Activated CD8-positive, alpha-beta memory T cell treated with anti-CD3 and anti-CD28 coated beads, Interleukin-2, amount 50 U/mL, for 24 hours (primary cell): ENCODE data around the gene MARCKS.
"Not testable (repeated sequence)": the region's sequence is repeated elsewhere in the genome, so short reads cannot be mapped to it uniquely, and the experiment has no call there.

ENCODE experiments used
- DNase-seq: peaks from one replicate; pipeline ENCODE4 v3.0.0-alpha.2; 2020; ENCODE audit errors: extremely low read depth

MARCKS gene

DNA sequence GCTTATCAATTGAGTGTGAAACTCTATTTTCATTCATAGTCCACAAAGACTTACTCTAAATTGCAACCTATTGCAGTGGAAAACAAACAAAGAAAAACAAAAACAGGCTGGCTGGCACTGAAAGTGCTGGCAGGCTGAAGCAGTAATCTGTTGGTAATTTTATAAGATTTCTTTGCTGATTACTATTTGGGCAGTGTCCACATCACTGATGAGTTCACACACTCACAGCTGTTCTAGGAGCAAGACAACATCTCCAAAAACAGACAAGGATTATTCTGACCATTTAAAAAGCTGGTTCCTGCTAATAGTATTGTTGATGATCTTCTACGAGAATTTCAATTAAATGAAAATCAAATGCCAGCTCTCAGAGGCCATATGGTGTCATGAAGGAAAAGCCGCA, 26.9 kb downstream of the MARCKS start:
- no peak for DNase-seq

DNA sequence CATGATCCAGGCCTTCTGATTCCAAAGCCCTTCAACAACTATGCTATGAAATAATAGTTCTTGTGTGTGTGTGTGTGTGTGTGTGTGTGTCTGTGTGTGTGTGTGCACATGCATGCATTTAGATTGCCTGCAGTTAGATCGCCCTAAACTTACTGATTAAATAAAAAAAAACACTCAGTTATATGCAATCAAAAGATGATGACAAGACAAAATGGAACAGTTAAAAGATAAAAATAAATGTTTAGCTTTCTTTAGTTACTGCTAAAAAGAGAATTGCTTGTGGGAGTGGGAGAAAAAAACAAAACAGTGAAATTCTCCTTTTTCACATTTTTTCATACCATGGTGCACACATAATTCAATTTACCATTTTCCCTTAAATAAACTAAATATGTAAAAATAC, 29.4 kb downstream of the MARCKS start:
- no peak for DNase-seq

DNA sequence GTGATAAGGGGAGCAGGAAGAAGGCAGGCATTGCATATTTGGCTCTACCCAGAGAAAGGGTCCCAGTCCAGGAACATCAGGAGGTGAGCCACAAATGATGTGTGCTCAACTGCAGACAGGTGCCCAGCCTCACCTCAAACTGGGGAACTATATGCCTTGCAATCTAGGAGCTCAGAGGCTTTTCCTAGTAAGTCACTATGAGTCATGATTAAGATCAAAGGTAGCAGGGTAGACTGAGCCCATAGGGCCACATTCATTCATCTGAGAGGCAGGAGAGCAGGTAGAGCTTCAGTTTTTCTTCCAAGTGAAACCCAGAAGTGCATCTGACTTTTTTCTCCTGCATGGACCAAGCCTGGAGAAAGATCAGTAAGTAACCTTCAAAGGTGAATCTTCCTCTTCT, 31.3 kb downstream of the MARCKS start:
- no peak for DNase-seq

DNA sequence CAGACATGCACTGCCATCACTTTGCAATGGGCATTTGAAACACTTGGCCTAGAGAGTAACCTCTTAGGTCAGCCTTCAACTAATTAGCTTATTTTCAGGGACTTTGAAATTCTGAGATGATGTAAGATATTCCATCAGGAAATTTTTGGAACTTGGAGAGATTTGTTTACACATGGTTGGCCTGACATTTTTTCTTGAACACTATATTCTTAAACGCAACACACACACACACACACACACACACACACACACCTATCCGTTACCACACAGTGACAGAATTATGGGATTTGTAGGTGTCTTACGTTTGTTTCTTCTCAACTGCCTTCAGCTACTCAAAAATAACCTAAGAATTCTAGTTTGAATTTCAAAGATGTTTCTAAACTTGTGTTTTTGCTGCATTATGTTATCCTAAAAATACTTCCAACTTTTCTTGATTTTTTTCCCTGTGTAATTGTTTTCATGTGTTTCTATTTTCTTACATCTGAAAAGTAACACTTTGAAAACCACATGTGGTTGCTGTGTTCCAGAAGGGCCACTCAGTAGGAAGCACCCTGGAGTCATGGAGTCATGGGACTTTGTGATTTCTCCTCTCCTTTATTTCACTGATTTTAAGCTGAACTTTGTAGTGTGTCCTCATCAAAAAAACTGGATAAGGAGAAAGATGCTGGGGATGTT, 31.9 kb downstream of the MARCKS start:
- DNase-seq: no peak

DNA sequence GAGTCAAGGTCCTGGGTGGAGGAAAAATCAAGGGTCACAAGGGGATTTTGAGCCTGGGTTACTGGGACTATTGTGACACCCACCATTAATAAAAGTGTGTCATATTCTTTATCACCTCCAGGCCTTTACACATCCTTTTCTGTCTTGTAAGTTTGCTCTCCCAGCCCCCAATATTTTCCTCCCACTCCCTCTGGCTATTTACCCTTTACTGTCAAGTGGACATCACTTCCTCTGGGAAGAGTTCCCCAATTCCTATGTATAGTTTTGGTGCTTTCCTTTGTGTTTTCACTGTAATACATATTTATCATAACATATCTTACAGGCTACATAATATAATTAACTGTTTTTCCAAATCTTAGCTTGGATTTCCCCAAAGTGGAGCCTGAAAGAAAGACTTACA, 36.3 kb downstream of the MARCKS start:
- DNase-seq: no peak

DNA sequence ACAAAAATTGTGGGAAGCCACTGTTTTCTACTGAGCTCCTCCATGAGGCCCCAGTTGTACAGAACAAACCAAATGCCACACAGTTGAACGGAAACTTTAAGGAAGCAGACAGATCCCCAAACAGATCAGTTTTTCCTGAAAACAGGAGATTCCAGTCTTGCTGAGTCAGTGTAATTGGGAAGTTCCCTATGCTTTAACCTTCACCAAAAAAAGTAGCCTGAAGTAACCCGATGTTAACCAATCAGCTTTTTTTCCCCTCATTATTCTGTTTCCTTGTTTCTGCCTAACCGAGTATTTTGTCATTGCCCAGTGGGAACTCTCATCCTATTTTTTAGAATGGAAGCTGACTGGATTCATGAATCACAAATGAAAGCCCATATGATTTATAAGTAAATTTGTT, 36.7 kb downstream of the MARCKS start:
- no peak for DNase-seq

DNA sequence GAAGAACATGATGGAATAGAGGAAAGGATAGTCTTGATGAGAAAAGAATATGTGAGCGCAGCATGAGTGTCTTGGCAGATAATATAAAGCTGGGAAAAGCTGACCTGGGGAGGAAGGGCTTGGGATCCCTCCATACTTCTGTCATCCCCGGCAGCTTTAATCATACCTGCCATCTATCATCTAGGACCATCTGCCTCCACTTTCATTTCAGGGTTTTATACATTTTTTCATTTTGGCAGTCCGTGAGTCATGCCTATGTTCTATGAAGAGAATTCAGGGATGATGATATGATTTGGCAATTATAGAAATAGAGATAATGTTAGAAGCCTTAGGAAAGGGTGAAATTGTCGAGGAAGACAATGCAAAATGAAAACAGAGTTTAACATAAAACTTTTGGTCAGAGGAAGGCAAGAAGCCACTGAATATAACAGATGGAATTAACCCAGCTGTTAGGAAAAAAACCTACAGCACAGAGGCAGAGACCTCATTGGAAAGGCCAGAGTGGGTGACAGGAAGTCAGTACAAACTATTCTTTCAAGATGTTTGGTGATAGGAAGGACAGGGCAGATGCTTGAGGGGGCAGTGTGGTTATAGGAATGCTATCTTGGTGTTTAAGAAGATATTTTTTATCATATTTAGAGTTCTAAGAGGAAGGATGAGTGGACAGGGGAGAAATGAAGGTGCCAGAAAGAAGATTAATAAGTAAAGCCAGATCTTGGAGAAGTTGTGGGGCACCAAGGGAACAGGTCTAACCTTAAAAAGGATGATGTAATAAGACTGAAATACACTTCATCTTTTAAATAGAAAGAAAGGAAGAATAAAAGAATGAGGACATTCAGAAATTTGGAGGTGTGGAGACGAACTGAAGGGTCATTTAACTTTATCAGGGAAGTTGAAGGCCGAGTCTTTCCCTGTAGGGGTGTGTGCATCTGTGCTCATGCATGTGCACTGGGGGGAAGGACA, 37.8 kb downstream of the MARCKS start:
- no peak for DNase-seq

DNA sequence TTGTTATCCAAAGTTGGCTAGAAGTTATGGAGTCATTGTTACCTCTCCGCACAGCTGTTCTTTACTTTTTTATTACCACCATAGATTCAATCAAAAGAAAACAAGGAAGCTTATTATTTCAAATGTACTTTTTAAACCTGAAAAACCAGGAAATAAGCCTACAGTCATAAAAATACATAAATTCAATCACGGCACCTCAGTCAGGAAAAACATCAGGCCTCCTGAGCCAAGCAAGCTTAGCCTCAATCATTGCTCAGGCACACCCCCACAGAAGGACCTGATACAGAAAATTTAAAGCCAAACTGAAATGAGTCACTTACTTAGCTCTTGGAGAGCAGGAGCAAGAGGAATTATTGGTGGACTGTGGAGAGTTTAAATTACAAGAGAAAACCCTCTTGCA, 44.3 kb downstream of the MARCKS start:
- DNase-seq: no peak

DNA sequence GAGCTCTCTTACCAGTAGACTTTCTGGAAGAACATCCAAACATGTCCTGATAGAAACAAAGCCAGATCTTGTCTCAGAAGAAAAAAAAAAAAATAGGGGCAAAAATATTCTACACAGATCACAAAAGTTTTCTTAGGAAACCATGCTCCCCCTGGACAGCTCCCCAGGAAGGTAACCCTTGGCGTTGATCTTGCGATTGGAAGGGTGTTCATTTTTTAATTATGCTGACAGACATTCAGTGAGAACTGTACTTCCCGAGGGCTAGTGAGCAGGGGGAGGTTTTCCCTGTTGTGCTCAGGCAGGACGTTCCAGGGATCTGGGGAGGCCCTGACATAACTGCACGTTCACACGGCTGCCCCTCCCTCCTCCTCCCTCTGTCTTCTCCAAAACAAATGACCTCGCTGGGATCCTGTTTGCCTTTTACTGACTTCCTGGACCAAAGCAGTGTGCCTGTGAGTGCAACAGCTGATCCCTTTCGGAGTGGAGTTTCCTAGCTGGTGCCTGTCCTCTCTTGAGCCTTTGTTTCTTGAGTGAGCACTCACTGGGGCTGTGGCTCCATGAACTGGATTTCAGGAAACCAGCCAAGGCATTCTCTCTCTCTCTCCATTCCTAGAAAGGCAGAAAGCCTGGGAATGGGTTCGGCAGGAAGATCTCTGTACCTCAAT, 46.7 kb downstream of the MARCKS start:
- no peak for DNase-seq

DNA sequence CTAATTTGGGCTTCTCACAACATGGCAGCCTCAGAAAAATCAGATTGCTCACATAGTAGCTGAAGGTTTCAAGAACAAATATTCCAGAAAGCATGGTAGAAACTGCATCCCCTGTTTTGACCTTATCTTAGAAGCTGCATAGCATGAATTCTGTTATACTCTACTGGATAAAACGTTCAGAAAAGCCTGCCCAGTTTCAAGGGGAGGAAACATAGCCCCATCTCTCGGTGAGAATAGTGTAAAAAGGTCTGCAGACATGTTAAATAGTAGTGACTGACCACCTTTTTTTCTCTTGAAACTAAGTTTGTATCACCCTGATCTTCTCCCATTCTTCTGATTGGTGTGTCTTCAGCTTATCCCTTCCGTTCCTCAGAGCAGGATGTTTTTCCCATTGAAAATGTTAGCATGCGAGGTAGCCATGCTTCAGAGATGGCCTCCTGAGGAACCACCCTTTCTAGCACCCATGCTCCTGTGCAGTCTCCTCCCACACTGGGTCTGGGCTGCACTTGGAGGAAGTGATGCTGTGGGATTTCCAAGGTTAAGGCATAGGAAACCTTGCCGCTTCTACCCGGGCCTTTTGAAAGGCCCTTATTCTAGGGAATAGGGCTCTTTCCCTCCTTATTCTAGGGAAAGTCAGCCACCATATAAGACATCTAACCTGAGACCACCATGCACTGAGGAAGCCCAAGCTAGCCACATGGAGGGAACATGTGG, 50.1 kb downstream of the MARCKS start:
- no peak for DNase-seq

DNA sequence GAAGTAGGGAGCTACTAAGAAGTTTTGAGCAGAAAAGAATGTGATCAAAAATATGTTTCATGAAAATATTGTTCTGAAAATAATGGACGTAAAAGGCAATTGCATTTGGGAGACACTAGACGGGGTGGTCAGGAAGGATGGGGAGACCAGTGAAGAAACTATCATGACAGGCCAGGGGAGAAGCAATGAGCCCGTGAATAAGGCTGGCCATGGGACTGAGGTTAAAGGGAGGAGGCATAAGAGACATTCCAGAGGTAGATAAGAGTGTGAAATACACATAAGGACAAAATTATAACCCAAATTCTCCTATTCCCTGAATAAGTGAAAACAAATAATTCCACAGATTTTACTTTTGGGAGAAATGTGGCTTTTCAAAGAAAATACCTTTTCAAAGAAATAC, 51.7 kb downstream of the MARCKS start:
- no peak for DNase-seq

DNA sequence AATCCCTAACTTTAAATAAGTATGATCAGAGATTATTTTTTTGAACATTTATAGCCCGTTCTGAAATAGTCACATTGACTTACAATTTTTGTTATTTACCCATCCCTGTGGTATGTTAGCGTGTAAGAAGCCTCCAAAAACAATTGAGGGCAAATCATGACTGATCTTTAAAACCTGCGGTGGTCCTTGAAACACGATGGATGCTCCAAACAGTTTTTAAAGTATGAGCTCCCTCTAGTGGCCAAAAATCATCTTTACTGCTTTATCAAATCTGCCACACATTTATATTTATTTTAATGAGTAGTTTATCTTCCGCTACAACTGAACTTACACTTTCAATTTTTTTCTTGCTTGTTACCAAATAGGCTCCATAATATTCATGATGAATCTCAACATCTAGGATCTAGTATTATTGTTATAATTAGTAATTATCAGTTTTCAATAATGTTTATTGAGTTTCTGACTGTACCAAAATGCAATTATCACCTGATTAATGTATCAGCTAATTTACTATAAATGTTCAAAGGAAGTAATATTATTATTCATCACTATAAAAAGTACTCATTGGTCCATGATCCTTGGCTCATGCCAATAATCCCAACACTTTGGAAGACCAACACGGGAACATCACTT, 52.2 kb downstream of the MARCKS start:
- no peak for DNase-seq

DNA sequence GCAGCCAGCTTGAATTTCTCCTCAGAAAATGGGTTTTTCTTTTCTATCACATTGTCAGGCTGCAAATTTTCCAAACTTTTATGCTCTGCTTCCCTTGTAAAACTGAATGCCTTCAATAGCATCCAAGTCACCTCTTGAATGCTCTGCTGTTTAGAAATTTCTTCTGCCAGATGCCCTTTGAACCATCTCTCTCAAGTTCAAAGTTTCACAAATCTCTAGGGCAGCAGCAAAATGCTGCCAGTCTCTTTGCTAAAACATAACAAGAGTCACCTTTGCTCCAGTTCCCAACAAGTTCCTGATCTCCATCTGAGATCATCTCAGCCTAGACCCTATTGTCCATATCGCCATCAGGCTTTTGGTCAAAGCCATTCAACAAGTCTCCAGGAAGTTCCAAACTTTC, 53.1 kb downstream of the MARCKS start:
- not testable (repeated sequence) for DNase-seq
